ENCODE measurements around the gene SPATS2L. TPM values are rescaled to one million over a fixed set of nuclear protein-coding genes. Genes with fewer than 3 reads are reported as not detected.

SPATS2L gene
- total and polyA plus RNA-seq, 2 of the 13 experiments (the other 11 are each of a cell fraction or from before 2014, with no cell fraction given) = 154 to 212 TPM

DNA sequence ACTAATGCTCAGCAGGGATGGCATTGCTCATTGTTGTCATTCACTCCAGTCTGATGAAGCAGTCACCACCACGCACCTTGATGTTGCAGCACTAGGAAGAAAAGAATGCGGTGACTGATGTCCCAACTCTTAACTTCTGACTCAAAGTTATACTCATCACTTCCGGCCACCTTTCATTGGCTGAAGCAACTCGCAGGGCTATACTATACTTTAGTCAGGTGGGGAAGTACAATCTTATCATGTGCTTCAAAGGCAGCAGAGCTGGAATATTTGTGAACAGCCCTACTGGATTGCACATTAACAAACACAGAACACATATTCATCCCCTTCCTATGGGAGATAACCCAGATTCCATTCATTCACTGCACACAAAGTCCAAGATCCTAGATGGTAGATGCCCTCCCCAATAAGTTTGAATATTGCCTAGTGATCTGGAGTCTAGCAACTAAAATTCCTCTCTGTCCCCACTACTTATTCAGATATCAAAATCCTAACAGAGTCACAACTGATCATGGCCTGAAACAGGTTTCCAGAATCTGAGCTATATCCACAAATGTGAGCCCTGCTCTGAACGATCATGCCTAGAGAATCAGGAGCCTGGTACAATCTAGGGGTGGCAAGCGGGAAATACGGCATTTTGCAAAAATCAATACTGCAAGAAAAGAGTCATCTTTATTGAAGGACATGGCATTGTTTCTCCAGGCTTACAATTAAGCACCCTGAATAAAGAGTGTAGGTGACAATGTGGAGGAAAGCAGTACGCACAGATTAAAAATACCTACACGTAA lies 3.4 kb upstream of the SPATS2L start (continued):
- TF ChIP-seq, protein P1, sequence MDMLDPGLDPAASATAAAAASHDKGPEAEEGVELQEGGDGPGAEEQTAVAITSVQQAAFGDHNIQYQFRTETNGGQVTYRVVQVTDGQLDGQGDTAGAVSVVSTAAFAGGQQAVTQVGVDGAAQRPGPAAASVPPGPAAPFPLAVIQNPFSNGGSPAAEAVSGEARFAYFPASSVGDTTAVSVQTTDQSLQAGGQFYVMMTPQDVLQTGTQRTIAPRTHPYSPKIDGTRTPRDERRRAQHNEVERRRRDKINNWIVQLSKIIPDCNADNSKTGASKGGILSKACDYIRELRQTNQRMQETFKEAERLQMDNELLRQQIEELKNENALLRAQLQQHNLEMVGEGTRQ (IDR thresholded peaks at IDR 0.05; ENCODE audit: low read depth, low read length) = peak; percentile 84; the same call in 1 of the 2 replicates
- TF ChIP-seq, protein P1 (CRISPR knock-in tag; IDR thresholded peaks at IDR 0.05; ENCODE audit: borderline replicate concordance) = peak; percentile 67; the same call in 1 of the 2 replicates
- TF ChIP-seq ZNF607 (CRISPR knock-in tag; IDR thresholded peaks at IDR 0.05; ENCODE audit: borderline replicate concordance) (no peak), ZNF432 (CRISPR knock-in tag; IDR thresholded peaks at IDR 0.05; ENCODE audit: borderline replicate concordance) (no peak), NFE2L2 (IDR thresholded peaks at IDR 0.05; ENCODE audit: low read length) (no peak), ATF7-NPFF (CRISPR knock-in tag; IDR thresholded peaks at IDR 0.05; ENCODE audit: low read depth) (no peak), EHMT2 (IDR thresholded peaks at IDR 0.05; ENCODE audit: borderline replicate concordance, low read depth, low read length) (peak; percentile 83; the same call in 1 of the 2 replicates), SSRP1 (CRISPR knock-in tag; IDR thresholded peaks at IDR 0.05) (no peak), ZMYM3 (CRISPR knock-in tag; IDR thresholded peaks at IDR 0.05) (peak; percentile 55), ZNF792 (CRISPR knock-in tag; IDR thresholded peaks at IDR 0.05) (no peak; the same call in 1 of the 2 replicates), SIX4 (CRISPR knock-in tag; IDR thresholded peaks at IDR 0.05) (peak; percentile 75; the same call in 1 of the 2 replicates), KDM3A (CRISPR knock-in tag; IDR thresholded peaks at IDR 0.05; ENCODE audit: low read depth) (0 out of 2 replicates have a peak, but pooled peaks have one; percentile 48), ZNF672 (CRISPR knock-in tag; IDR thresholded peaks at IDR 0.05) (no peak), MIER3 (CRISPR knock-in tag; IDR thresholded peaks at IDR 0.05; ENCODE audit: borderline replicate concordance) (peak; percentile 75; the same call in 1 of the 2 replicates), NR3C1 (CRISPR knock-in tag; IDR thresholded peaks at IDR 0.05) (no peak), NCOR1 (IDR thresholded peaks at IDR 0.05; ENCODE audit: borderline replicate concordance, low read length) (no peak; the same call in 1 of the 2 replicates), ZNF776 (CRISPR knock-in tag; IDR thresholded peaks at IDR 0.05) (no peak)
- TF ChIP-seq, protein P2, sequence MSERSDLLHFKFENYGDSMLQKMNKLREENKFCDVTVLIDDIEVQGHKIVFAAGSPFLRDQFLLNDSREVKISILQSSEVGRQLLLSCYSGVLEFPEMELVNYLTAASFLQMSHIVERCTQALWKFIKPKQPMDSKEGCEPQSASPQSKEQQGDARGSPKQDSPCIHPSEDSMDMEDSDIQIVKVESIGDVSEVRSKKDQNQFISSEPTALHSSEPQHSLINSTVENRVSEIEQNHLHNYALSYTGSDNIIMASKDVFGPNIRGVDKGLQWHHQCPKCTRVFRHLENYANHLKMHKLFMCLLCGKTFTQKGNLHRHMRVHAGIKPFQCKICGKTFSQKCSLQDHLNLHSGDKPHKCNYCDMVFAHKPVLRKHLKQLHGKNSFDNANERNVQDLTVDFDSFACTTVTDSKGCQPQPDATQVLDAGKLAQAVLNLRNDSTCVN (CRISPR knock-in tag; IDR thresholded peaks at IDR 0.05; ENCODE audit: borderline replicate concordance) = no peak; the same call in 1 of the 2 replicates
- TF ChIP-seq, protein P3, sequence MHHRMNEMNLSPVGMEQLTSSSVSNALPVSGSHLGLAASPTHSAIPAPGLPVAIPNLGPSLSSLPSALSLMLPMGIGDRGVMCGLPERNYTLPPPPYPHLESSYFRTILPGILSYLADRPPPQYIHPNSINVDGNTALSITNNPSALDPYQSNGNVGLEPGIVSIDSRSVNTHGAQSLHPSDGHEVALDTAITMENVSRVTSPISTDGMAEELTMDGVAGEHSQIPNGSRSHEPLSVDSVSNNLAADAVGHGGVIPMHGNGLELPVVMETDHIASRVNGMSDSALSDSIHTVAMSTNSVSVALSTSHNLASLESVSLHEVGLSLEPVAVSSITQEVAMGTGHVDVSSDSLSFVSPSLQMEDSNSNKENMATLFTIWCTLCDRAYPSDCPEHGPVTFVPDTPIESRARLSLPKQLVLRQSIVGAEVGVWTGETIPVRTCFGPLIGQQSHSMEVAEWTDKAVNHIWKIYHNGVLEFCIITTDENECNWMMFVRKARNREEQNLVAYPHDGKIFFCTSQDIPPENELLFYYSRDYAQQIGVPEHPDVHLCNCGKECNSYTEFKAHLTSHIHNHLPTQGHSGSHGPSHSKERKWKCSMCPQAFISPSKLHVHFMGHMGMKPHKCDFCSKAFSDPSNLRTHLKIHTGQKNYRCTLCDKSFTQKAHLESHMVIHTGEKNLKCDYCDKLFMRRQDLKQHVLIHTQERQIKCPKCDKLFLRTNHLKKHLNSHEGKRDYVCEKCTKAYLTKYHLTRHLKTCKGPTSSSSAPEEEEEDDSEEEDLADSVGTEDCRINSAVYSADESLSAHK (CRISPR knock-in tag; IDR thresholded peaks at IDR 0.05; ENCODE audit: borderline replicate concordance) = no peak
- TF ChIP-seq, protein P4, sequence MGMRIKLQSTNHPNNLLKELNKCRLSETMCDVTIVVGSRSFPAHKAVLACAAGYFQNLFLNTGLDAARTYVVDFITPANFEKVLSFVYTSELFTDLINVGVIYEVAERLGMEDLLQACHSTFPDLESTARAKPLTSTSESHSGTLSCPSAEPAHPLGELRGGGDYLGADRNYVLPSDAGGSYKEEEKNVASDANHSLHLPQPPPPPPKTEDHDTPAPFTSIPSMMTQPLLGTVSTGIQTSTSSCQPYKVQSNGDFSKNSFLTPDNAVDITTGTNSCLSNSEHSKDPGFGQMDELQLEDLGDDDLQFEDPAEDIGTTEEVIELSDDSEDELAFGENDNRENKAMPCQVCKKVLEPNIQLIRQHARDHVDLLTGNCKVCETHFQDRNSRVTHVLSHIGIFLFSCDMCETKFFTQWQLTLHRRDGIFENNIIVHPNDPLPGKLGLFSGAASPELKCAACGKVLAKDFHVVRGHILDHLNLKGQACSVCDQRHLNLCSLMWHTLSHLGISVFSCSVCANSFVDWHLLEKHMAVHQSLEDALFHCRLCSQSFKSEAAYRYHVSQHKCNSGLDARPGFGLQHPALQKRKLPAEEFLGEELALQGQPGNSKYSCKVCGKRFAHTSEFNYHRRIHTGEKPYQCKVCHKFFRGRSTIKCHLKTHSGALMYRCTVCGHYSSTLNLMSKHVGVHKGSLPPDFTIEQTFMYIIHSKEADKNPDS (CRISPR knock-in tag; IDR thresholded peaks at IDR 0.05) = 0 out of 2 replicates have a peak, but pooled peaks have one; percentile 54
- TF ChIP-seq, protein P5, sequence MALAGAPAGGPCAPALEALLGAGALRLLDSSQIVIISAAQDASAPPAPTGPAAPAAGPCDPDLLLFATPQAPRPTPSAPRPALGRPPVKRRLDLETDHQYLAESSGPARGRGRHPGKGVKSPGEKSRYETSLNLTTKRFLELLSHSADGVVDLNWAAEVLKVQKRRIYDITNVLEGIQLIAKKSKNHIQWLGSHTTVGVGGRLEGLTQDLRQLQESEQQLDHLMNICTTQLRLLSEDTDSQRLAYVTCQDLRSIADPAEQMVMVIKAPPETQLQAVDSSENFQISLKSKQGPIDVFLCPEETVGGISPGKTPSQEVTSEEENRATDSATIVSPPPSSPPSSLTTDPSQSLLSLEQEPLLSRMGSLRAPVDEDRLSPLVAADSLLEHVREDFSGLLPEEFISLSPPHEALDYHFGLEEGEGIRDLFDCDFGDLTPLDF (CRISPR knock-in tag; IDR thresholded peaks at IDR 0.05) = no peak
